Keratinocyte (primary cell): ENCODE results near the gene DACH1.

Experiments
- EZH2 ChIP-seq: IDR thresholded peaks from one replicate; pipeline ENCODE4 v1.6.1; 2012; ENCODE audit warnings: inconsistent platforms, mild to moderate bottlenecking, low read length, moderate library complexity
- TF ChIP-seq, protein P1 (sequence below), 3 experiments: IDR thresholded peaks in 1 of 3; conservative IDR thresholded peaks in 1 of 3; optimal IDR thresholded peaks in 1 of 3; 2 replicates in 2 of 3; 3 replicates in 1 of 3; pipeline versions ENCODE3 to v1.5.1; 2011; ENCODE audit warnings: low read length in 3 of 3, mild to moderate bottlenecking in 3 of 3, moderate library complexity in 2 of 3, control low read depth in 1 of 3, inconsistent platforms in 1 of 3; ENCODE audit not compliant: insufficient read depth in 2 of 3; ENCODE audit errors: extremely low read depth in 1 of 3

DNA sequence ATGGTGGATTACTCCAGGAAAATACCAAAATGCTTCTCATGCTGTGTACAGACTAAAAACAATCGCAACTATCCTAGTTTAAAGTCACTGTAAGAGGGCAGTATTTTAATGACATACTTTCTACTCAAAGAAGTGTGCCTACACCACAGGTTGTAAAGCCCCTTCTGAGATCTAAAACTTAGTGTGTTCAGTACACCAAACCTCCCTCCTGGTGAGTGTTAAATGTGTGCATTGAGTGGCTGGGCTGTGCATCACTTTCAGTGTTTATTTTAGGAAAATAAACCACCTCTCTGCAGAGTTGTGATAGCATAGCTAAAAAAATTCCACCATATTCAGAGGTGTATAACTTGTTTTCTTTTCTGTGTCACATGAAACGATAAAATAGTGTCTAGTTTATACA, 263.7 kb downstream of the DACH1 start:
- TF ChIP-seq, protein P1, sequence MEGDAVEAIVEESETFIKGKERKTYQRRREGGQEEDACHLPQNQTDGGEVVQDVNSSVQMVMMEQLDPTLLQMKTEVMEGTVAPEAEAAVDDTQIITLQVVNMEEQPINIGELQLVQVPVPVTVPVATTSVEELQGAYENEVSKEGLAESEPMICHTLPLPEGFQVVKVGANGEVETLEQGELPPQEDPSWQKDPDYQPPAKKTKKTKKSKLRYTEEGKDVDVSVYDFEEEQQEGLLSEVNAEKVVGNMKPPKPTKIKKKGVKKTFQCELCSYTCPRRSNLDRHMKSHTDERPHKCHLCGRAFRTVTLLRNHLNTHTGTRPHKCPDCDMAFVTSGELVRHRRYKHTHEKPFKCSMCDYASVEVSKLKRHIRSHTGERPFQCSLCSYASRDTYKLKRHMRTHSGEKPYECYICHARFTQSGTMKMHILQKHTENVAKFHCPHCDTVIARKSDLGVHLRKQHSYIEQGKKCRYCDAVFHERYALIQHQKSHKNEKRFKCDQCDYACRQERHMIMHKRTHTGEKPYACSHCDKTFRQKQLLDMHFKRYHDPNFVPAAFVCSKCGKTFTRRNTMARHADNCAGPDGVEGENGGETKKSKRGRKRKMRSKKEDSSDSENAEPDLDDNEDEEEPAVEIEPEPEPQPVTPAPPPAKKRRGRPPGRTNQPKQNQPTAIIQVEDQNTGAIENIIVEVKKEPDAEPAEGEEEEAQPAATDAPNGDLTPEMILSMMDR (optimal IDR thresholded peaks at IDR 0.05 in 1 of 3, IDR thresholded peaks at IDR 0.05 in 1 of 3, conservative IDR thresholded peaks at IDR 0.05 in 1 of 3; ENCODE audit: extremely low read depth in 1 of 3, insufficient read depth in 2 of 3, low read length in 3 of 3), result no peak
- TF ChIP-seq EZH2, result no peak
